MM.1S (cell line): ENCODE results near the gene NINJ1.

Experiments used
- DNase-seq: peaks from one replicate; pipeline ENCODE4 v3.0.0-alpha.2; 2015
- H2AFZ ChIP-seq: fragments of 300-600 bp; sonication (generic); 2 replicates; pipeline ENCODE4 v1.6.0; 2016; ENCODE audit warnings: antibody characterized with exemption, low read length
- H3F3A ChIP-seq: fragments of 300-600 bp; sonication (generic); 2 replicates; pipeline ENCODE4 v1.6.1; 2016; ENCODE audit warnings: mild to moderate bottlenecking, antibody characterized with exemption, low read length, moderate library complexity, mixed read lengths; ENCODE audit not compliant: insufficient read depth
- H3K27ac ChIP-seq: fragments of 300-600 bp; sonication (generic); 2 replicates; pipeline ENCODE4 v1.5.1; 2016; ENCODE audit warnings: mild to moderate bottlenecking, low read length
- H3K27me3 ChIP-seq: fragments of 300-600 bp; sonication (generic); replicated peaks from 2 replicates; pipeline ENCODE4 v1.6.0; 2016; ENCODE audit warnings: low read length; ENCODE audit not compliant: insufficient read depth
- H3K36me3 ChIP-seq: fragments of 300-600 bp; sonication (generic); replicated peaks from 2 replicates; pipeline ENCODE4 v1.6.1; 2016; ENCODE audit warnings: mild to moderate bottlenecking, low read length, mixed read lengths; ENCODE audit not compliant: insufficient read depth
- H3K4me1 ChIP-seq: fragments of 300-600 bp; sonication (generic); 2 replicates; pipeline ENCODE4 v1.6.1; 2016; ENCODE audit warnings: low read length, mixed read lengths
- H3K4me2 ChIP-seq: fragments of 300-600 bp; sonication (generic); 2 replicates; pipeline ENCODE4 v1.6.0; 2016; ENCODE audit warnings: low read depth, low read length
- H3K4me3 ChIP-seq: fragments of 300-600 bp; sonication (generic); 2 replicates; pipeline ENCODE4 v1.5.1; 2016; ENCODE audit warnings: low read length, mixed read lengths
- H3K79me2 ChIP-seq: fragments of 300-600 bp; sonication (generic); 2 replicates; pipeline ENCODE4 v1.6.1; 2016; ENCODE audit warnings: mixed run types, low read length, mixed read lengths
- H3K9ac ChIP-seq: fragments of 300-600 bp; sonication (generic); 2 replicates; pipeline ENCODE4 v1.6.1; 2016; ENCODE audit warnings: low read length, mixed read lengths
- H3K9me2 ChIP-seq: fragments of 300-600 bp; sonication (generic); replicated peaks from 2 replicates; pipeline ENCODE4 v1.6.1; 2016; ENCODE audit warnings: mild to moderate bottlenecking, low read length, mixed read lengths; ENCODE audit not compliant: insufficient read depth
- H3K9me3 ChIP-seq: fragments of 300-600 bp; sonication (generic); replicated peaks from 2 replicates; pipeline ENCODE4 v1.6.1; 2016; ENCODE audit warnings: mild to moderate bottlenecking, low read length, mixed read lengths; ENCODE audit not compliant: insufficient read depth
- H4K20me1 ChIP-seq: fragments of 300-600 bp; sonication (generic); 2 replicates; pipeline ENCODE4 v1.6.1; 2016; ENCODE audit warnings: mild to moderate bottlenecking, low read length, moderate library complexity, mixed read lengths; ENCODE audit not compliant: insufficient read depth
- CTCF ChIP-seq: fragments of 300-600 bp; sonication (generic); IDR thresholded peaks from 2 replicates; pipeline ENCODE4 v1.5.1; 2016; ENCODE audit warnings: antibody characterized with exemption, low read length, mixed read lengths
- EZH2 ChIP-seq: fragments of 300-600 bp; sonication (generic); optimal IDR thresholded peaks from 2 replicates; pipeline ENCODE3; 2017; ENCODE audit warnings: low read depth, mild to moderate bottlenecking, antibody characterized with exemption, low read length, mixed read lengths
- EZH2phosphoT487 ChIP-seq: fragments of 300-600 bp; sonication (generic); IDR thresholded peaks from 2 replicates; pipeline ENCODE4 v1.6.1; 2018; ENCODE audit warnings: antibody characterized with exemption, low read length

NINJ1 gene

GRCh38 chr9:93091453-93092081, 42.5 kb downstream of the NINJ1 start:
- Histone ChIP-seq H3K27ac (no peak overlapping the region), H2AFZ (no peak overlapping the region), H3K9ac (no peak overlapping the region), H3K9me2 (no peaks in the 10 kb centered on the region), H3F3A (peaks cover 25% of the 10 kb centered on the region), H3K4me1 (peaks cover 26% of the 10 kb centered on the region), H3K4me3 (no peak overlapping the region), H3K4me2 (no peak overlapping the region), H3K79me2 (peaks cover 3% of the 10 kb centered on the region), H4K20me1 (no peaks in the 10 kb centered on the region), H3K27me3 (no peaks in the 10 kb centered on the region), H3K36me3 (no peaks in the 10 kb centered on the region), H3K9me3 (no peaks in the 10 kb centered on the region)
- TF ChIP-seq EZH2phosphoT487: no peak
- no peak for TF ChIP-seq EZH2
- no peak for TF ChIP-seq CTCF
- DNase-seq: no peak

DNA sequence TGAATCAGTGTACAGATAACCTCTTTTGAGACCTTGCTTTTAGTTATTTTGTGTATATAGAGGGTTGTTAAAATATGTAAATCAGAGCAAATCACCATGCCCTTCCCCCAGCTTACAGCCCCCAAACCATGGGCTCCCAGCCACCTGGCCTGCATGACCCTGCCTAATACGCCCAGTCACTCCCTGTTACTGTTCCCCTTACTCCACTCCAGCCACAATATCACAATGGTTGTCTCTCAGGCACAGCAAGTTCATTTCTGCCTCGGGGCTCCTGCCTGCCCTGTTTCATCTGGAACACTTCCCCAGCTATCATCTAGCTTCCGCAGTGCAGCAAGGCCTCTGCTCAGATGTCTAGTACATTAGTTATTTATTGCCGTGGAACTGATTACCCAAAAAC, 43.0 kb downstream of the NINJ1 start:
- H4K20me1 ChIP-seq: no peaks in the 10 kb centered on the region
- no peak for DNase-seq
- no peak overlapping the region for H3K4me3 ChIP-seq
- peaks cover 25% of the 10 kb centered on the region for H3F3A ChIP-seq
- no peak overlapping the region for H3K9ac ChIP-seq
- H3K9me2 ChIP-seq: no peaks in the 10 kb centered on the region
- no peak for TF ChIP-seq CTCF
- TF ChIP-seq EZH2: no peak
- no peak for TF ChIP-seq EZH2phosphoT487
- H2AFZ ChIP-seq: no peak overlapping the region
- H3K4me2 ChIP-seq: no peak overlapping the region
- H3K36me3 ChIP-seq: no peaks in the 10 kb centered on the region
- peaks cover 26% of the 10 kb centered on the region for H3K4me1 ChIP-seq
- H3K27ac ChIP-seq: no peak overlapping the region
- H3K9me3 ChIP-seq: no peaks in the 10 kb centered on the region
- no peaks in the 10 kb centered on the region for H3K27me3 ChIP-seq
- no peaks in the 10 kb centered on the region for H3K79me2 ChIP-seq

DNA sequence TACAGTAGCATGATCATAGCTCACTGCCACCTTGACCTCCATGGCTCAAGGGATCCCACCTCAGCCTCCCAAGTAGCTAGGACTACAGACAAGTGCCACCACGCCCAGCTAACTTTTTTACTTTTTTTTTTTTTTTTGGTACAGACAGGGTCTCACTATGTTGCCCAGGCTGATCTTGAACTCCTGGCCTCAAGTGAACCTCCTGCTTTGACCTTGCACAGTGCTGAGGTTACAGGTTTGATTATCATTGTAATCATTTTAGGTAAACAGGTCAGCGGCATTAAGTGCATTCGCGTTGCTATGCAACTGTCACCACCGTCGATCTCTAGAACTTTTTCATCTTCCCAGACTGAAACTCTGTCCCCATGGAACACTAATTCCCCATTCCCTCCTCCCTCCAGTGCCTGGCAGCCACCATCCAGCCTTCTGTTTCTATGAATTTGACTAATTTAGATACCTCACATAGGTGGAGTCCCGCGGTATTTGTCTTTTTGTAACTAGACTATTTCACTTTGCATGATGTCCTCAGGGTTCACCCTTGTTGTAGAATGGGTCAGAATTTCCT, 43.9 kb downstream of the NINJ1 start:
- H2AFZ ChIP-seq: no peak overlapping the region
- peaks cover 25% of the 10 kb centered on the region for H3F3A ChIP-seq
- no peak for DNase-seq
- H4K20me1 ChIP-seq: no peaks in the 10 kb centered on the region
- no peak overlapping the region for H3K4me3 ChIP-seq
- no peaks in the 10 kb centered on the region for H3K79me2 ChIP-seq
- no peak overlapping the region for H3K9ac ChIP-seq
- no peak overlapping the region for H3K4me2 ChIP-seq
- no peaks in the 10 kb centered on the region for H3K9me3 ChIP-seq
- no peak for TF ChIP-seq EZH2
- TF ChIP-seq EZH2phosphoT487: no peak
- TF ChIP-seq CTCF: no peak
- H3K4me1 ChIP-seq: peaks cover 26% of the 10 kb centered on the region
- H3K9me2 ChIP-seq: no peaks in the 10 kb centered on the region
- no peaks in the 10 kb centered on the region for H3K27me3 ChIP-seq
- H3K27ac ChIP-seq: no peak overlapping the region
- no peaks in the 10 kb centered on the region for H3K36me3 ChIP-seq
